ENCODE results near the gene ARID1B.
A peak's percentile ranks its signal among the peaks of the same experiment; 100 is the strongest.

ARID1B gene

GRCh38 chr6:156822747-156823206, 45.6 kb downstream of the ARID1B start:
- FAIRE-seq: no peak

GRCh38 chr6:156824142-156824541, 47.0 kb downstream of the ARID1B start:
- FAIRE-seq (peak; percentile 11), DNase-seq (ENCODE audit: insufficient read length, low spot score) (no peak)

More at GRCh38 chr6:156822747-156823206, 45.6 kb downstream of the ARID1B start:
- DNase-seq (ENCODE audit: insufficient read length, low spot score): no peak

- FAIRE-seq: no peak
- DNase-seq (ENCODE audit: insufficient read length, low spot score): no peak
Measured at GRCh38 chr6:156825475-156825874, 48.3 kb downstream of the ARID1B start.

GRCh38 chr6:156826290-156826955, 49.2 kb downstream of the ARID1B start:
- DNase-seq (ENCODE audit: insufficient read length, low spot score) (no peak), FAIRE-seq (no peak)

- FAIRE-seq: no peak
- DNase-seq (ENCODE audit: insufficient read length, low spot score): no peak
Measured at GRCh38 chr6:156827382-156827781, 50.2 kb downstream of the ARID1B start.

GRCh38 chr6:156828280-156828703, 51.1 kb downstream of the ARID1B start:
- FAIRE-seq (no peak), DNase-seq (ENCODE audit: insufficient read length, low spot score) (no peak)

GRCh38 chr6:156830126-156830525, 52.9 kb downstream of the ARID1B start:
- DNase-seq (ENCODE audit: insufficient read length, low spot score): no peak
- FAIRE-seq: no peak

GRCh38 chr6:156832231-156832647, 55.1 kb downstream of the ARID1B start:
- FAIRE-seq: peak; percentile 18
- no peak for DNase-seq (ENCODE audit: insufficient read length, low spot score)

GRCh38 chr6:156832669-156833068, 55.5 kb downstream of the ARID1B start:
- no peak for FAIRE-seq

GRCh38 chr6:156833755-156834154, 56.6 kb downstream of the ARID1B start:
- DNase-seq (ENCODE audit: insufficient read length, low spot score): no peak
- peak; percentile 74 for FAIRE-seq

More at GRCh38 chr6:156832669-156833068, 55.5 kb downstream of the ARID1B start:
- DNase-seq (ENCODE audit: insufficient read length, low spot score): no peak

GRCh38 chr6:156839129-156839528, 62.0 kb downstream of the ARID1B start:
- FAIRE-seq (peak; percentile 4), DNase-seq (ENCODE audit: insufficient read length, low spot score) (no peak)

GRCh38 chr6:156839591-156840001, 62.4 kb downstream of the ARID1B start:
- FAIRE-seq: no peak
- no peak for DNase-seq (ENCODE audit: insufficient read length, low spot score)

GRCh38 chr6:156840136-156840535, 63.0 kb downstream of the ARID1B start:
- DNase-seq (ENCODE audit: insufficient read length, low spot score) (no peak), FAIRE-seq (no peak)

GRCh38 chr6:156840606-156841005, 63.4 kb downstream of the ARID1B start:
- peak; percentile 31 for FAIRE-seq
- no peak for DNase-seq (ENCODE audit: insufficient read length, low spot score)

GRCh38 chr6:156841508-156841907, 64.3 kb downstream of the ARID1B start:
- FAIRE-seq (no peak), DNase-seq (ENCODE audit: insufficient read length, low spot score) (no peak)

GRCh38 chr6:156842598-156843250, 65.5 kb downstream of the ARID1B start:
- DNase-seq (ENCODE audit: insufficient read length, low spot score): no peak
- FAIRE-seq: no peak

GRCh38 chr6:156844089-156844488, 66.9 kb downstream of the ARID1B start:
- DNase-seq (ENCODE audit: insufficient read length, low spot score): no peak
- no peak for FAIRE-seq

- peak; percentile 80 for FAIRE-seq
- no peak for DNase-seq (ENCODE audit: insufficient read length, low spot score)
Measured at GRCh38 chr6:156845454-156846155, 68.4 kb downstream of the ARID1B start.

GRCh38 chr6:156846845-156847599, 69.8 kb downstream of the ARID1B start:
- no peak for DNase-seq (ENCODE audit: insufficient read length, low spot score)
- peak; percentile 86 for FAIRE-seq

- FAIRE-seq (peak; percentile 91), DNase-seq (ENCODE audit: insufficient read length, low spot score) (no peak)
Measured at GRCh38 chr6:156848123-156848522, 70.9 kb downstream of the ARID1B start.

GRCh38 chr6:156848533-156848932, 71.4 kb downstream of the ARID1B start:
- peak; percentile 31 for FAIRE-seq
- no peak for DNase-seq (ENCODE audit: insufficient read length, low spot score)

Measured in GM19239 (cell line).